ENCODE measurements around the gene CIDEB.

Gene CIDEB

DNA sequence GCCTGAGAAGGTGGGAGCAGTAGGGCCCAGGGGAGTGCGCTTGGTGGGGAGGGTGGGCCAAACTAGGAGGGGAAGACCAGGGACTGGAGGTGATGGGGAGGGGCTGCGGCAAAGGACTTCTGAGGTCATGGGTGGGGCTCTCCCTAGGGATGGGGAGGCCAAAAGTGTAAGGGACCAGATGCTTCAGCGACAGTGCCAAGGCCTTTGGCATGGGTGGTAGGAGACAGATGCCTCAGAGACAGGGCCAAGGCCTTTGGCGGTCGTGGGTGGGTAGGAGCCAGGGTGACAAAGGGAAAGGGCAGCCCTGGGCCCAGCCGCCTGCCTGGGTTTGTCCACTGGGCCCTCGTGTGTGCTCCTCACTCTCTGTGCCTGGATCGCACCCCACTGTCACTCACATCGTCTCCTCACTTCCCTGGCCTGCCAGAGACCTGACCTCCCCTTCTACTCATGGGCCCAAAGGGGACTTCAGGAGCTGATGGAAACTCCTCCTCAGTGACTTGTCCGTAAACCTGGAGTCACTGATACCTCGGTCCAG, 23.2 kb downstream of the CIDEB start:
- no peak for ATAC-seq (ENCODE audit: insufficient read depth, low read depth)
- Histone ChIP-seq H3K27ac (ENCODE audit: low read length) (no peak overlapping the region), H3K79me2 (ENCODE audit: insufficient read depth, low read length) (no peaks in the 10 kb centered on the region), H4K20me1 (ENCODE audit: insufficient read depth, low read length) (no peaks in the 10 kb centered on the region), H3K9me3 (ENCODE audit: insufficient read depth, low read length, severe bottlenecking) (no peaks in the 10 kb centered on the region), H3K4me2 (ENCODE audit: insufficient read depth, low read length) (no peak overlapping the region), H3K9ac (ENCODE audit: low read depth, low read length) (no peak overlapping the region), H3K36me3 (ENCODE audit: insufficient read depth, low read length) (peaks cover 4% of the 10 kb centered on the region; the same call in 1 of the 2 replicates), H3K27me3 (ENCODE audit: insufficient read depth, low read length, poor library complexity) (no peaks in the 10 kb centered on the region), H3K4me3 (ENCODE audit: low read depth in 1 of 2, low read length in 2 of 2) (no peak overlapping the region), H2AFZ (ENCODE audit: low read depth, low read length) (no peak overlapping the region), H3K4me1 (ENCODE audit: insufficient read depth, low read length) (no peaks in the 10 kb centered on the region)
- no peak for DNase-seq
- TF ChIP-seq, protein P1, sequence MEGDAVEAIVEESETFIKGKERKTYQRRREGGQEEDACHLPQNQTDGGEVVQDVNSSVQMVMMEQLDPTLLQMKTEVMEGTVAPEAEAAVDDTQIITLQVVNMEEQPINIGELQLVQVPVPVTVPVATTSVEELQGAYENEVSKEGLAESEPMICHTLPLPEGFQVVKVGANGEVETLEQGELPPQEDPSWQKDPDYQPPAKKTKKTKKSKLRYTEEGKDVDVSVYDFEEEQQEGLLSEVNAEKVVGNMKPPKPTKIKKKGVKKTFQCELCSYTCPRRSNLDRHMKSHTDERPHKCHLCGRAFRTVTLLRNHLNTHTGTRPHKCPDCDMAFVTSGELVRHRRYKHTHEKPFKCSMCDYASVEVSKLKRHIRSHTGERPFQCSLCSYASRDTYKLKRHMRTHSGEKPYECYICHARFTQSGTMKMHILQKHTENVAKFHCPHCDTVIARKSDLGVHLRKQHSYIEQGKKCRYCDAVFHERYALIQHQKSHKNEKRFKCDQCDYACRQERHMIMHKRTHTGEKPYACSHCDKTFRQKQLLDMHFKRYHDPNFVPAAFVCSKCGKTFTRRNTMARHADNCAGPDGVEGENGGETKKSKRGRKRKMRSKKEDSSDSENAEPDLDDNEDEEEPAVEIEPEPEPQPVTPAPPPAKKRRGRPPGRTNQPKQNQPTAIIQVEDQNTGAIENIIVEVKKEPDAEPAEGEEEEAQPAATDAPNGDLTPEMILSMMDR (IDR thresholded peaks at IDR 0.05; ENCODE audit: borderline replicate concordance, extremely low read depth, low read length, poor library complexity, severe bottlenecking), result no peak
- no peak for TF ChIP-seq EZH2 (IDR thresholded peaks at IDR 0.05; ENCODE audit: borderline replicate concordance, low read depth, low read length, severe bottlenecking)

GRCh38 chr14:24283796-24284460, 23.8 kb downstream of the CIDEB start:
- Histone ChIP-seq H3K9ac (ENCODE audit: low read depth, low read length) (no peak overlapping the region), H4K20me1 (ENCODE audit: insufficient read depth, low read length) (no peaks in the 10 kb centered on the region), H3K79me2 (ENCODE audit: insufficient read depth, low read length) (no peaks in the 10 kb centered on the region), H3K4me3 (ENCODE audit: low read depth in 1 of 2, low read length in 2 of 2) (no peak overlapping the region), H3K27ac (ENCODE audit: low read length) (no peak overlapping the region), H3K36me3 (ENCODE audit: insufficient read depth, low read length) (no peaks in the 10 kb centered on the region), H3K9me3 (ENCODE audit: insufficient read depth, low read length, severe bottlenecking) (no peaks in the 10 kb centered on the region), H3K27me3 (ENCODE audit: insufficient read depth, low read length, poor library complexity) (no peaks in the 10 kb centered on the region), H3K4me1 (ENCODE audit: insufficient read depth, low read length) (no peaks in the 10 kb centered on the region), H3K4me2 (ENCODE audit: insufficient read depth, low read length) (no peak overlapping the region), H2AFZ (ENCODE audit: low read depth, low read length) (no peak overlapping the region)
- ATAC-seq (ENCODE audit: insufficient read depth, low read depth), result no peak
- TF ChIP-seq, protein P1 (IDR thresholded peaks at IDR 0.05; ENCODE audit: borderline replicate concordance, extremely low read depth, low read length, poor library complexity, severe bottlenecking), result no peak
- no peak for TF ChIP-seq EZH2 (IDR thresholded peaks at IDR 0.05; ENCODE audit: borderline replicate concordance, low read depth, low read length, severe bottlenecking)
- no peak for DNase-seq

- no peak overlapping the region for H3K9ac ChIP-seq (ENCODE audit: low read depth, low read length)
- DNase-seq (no peak), ATAC-seq (ENCODE audit: insufficient read depth, low read depth) (no peak)
- H3K4me3 ChIP-seq (ENCODE audit: low read depth in 1 of 2, low read length in 2 of 2), result no peak overlapping the region
- H4K20me1 ChIP-seq (ENCODE audit: insufficient read depth, low read length), result no peaks in the 10 kb centered on the region
- no peak overlapping the region for H2AFZ ChIP-seq (ENCODE audit: low read depth, low read length)
- no peak overlapping the region for H3K4me2 ChIP-seq (ENCODE audit: insufficient read depth, low read length)
- H3K27ac ChIP-seq (ENCODE audit: low read length), result no peak overlapping the region
- H3K27me3 ChIP-seq (ENCODE audit: insufficient read depth, low read length, poor library complexity), result no peaks in the 10 kb centered on the region
- H3K4me1 ChIP-seq (ENCODE audit: insufficient read depth, low read length), result no peaks in the 10 kb centered on the region
- no peaks in the 10 kb centered on the region for H3K79me2 ChIP-seq (ENCODE audit: insufficient read depth, low read length)
- H3K36me3 ChIP-seq (ENCODE audit: insufficient read depth, low read length), result no peaks in the 10 kb centered on the region
- no peak for TF ChIP-seq EZH2 (IDR thresholded peaks at IDR 0.05; ENCODE audit: borderline replicate concordance, low read depth, low read length, severe bottlenecking)
- TF ChIP-seq, protein P1 (IDR thresholded peaks at IDR 0.05; ENCODE audit: borderline replicate concordance, extremely low read depth, low read length, poor library complexity, severe bottlenecking), result no peak
- H3K9me3 ChIP-seq (ENCODE audit: insufficient read depth, low read length, severe bottlenecking), result no peaks in the 10 kb centered on the region
Measured at GRCh38 chr14:24282736-24283135, 25.0 kb downstream of the CIDEB start.
